Epithelial cell of esophagus (primary cell): ENCODE results near the gene ANAPC13.

Experiments used
- DNase-seq: peaks from one replicate; pipeline ENCODE4 v3.0.0; 2010; ENCODE audit warnings: low read depth
- H3K4me3 ChIP-seq: 2 replicates; pipeline ENCODE4 v1.5.1; 2011; ENCODE audit warnings: mild to moderate bottlenecking, low read length, control low read depth
- TF ChIP-seq, protein P1 (sequence below): IDR thresholded peaks from 2 replicates; pipeline ENCODE4 v1.5.1; 2011; ENCODE audit warnings: low read depth, mild to moderate bottlenecking, low read length, control low read depth, inconsistent platforms; ENCODE audit not compliant: insufficient read depth; ENCODE audit errors: missing control alignments

The ANAPC13 gene, protein sequence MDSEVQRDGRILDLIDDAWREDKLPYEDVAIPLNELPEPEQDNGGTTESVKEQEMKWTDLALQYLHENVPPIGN

DNA sequence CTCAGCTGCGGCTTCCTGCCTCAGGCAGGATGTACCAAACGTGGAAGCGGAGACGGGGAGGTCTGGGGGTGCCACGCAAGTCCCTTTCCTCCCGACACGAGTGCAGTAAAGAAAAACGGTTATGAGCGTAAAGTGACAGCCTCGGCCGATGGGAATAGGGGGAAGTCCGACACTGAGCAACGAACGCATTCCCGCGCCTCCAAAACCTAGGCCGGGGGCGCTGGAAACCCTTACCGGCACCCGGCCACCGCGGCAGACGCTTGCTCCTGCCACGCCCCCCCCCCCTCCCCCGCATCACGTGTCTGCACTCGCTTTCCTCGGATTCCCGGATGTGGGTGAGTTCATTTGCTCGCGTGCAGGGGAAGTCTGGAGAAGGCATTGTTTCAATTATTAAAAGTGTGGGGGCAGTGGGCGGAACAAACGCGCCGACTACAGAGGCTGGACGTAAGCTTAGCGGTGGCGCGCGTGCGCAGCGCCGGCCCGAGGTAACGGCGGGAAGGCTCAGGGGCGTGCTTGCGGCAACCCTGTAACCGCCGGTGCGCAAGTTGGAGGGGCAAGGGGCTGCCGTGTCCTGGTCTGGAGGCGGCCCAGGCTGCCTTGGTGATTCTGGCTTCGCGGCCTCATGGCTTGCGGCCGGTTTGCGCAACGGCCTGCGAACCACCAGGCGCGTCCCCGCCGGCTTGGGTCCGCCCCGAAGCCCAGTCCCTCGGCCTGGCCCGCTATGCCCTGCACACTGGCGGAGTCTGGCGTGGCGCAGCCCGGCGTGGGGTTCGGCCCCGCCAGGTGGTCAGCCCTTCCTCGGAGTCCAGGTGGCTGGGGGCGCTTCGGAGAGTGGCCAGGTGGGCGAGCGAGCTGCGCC lies at the start of gene ANAPC13, which contains the start of gene CEP63:
TSS of gene ANAPC13 (minus strand) at position 268 of the 859 bp plus-strand sequence. CDS start 3,081 bp downstream, outside the sequence.
TSS of gene CEP63 (plus strand) at position 340 of the 859 bp plus-strand sequence. CDS start 9,264 bp downstream, outside the sequence.
- TF ChIP-seq, protein P1, sequence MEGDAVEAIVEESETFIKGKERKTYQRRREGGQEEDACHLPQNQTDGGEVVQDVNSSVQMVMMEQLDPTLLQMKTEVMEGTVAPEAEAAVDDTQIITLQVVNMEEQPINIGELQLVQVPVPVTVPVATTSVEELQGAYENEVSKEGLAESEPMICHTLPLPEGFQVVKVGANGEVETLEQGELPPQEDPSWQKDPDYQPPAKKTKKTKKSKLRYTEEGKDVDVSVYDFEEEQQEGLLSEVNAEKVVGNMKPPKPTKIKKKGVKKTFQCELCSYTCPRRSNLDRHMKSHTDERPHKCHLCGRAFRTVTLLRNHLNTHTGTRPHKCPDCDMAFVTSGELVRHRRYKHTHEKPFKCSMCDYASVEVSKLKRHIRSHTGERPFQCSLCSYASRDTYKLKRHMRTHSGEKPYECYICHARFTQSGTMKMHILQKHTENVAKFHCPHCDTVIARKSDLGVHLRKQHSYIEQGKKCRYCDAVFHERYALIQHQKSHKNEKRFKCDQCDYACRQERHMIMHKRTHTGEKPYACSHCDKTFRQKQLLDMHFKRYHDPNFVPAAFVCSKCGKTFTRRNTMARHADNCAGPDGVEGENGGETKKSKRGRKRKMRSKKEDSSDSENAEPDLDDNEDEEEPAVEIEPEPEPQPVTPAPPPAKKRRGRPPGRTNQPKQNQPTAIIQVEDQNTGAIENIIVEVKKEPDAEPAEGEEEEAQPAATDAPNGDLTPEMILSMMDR, result no peak
- peak; percentile 99 for DNase-seq

DNA sequence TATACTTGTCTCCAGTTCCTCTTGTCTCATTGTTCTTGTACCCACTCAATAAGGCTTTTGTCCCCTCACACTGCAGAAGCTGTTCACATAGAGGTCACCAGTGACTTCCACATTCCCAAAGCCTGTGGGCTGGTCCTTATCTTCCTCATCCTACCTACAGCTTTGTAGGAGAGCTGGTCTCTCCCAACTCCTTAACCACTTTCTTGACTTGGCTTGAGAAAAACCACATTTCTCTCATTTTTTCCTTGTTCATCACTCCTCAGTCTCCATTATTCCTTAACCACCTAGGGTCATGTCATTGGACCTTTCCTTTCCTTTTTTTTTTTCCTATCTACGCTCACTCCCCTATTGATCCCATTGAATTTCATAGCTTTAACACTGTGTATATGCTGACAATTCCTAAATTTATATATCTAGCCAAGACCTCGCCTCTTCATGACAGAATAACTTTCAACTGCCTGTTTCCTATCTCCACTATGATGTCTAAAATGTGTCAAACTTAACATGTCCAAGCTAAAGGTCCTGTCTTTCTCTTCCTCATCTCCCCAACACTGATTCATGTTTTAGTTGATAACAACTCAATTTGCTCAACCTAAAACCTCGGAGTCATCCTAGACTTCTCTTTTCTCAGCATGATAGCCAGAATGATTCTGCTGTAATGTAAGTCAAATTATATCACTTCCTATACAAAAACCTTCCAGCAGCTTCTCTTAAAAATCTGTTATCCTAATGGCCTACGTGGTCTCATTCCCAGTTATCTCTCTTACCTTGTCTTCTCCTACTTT lies 49.6 kb upstream of the ANAPC13 start:
- DNase-seq, result no peak
- no peak overlapping the region for H3K4me3 ChIP-seq
- TF ChIP-seq, protein P1, result no peak

More for the DNA sequence above, at the start of gene ANAPC13, which contains the start of gene CEP63:
- peak within 1 kb of the TSS; percentile 93 for H3K4me3 ChIP-seq

DNA sequence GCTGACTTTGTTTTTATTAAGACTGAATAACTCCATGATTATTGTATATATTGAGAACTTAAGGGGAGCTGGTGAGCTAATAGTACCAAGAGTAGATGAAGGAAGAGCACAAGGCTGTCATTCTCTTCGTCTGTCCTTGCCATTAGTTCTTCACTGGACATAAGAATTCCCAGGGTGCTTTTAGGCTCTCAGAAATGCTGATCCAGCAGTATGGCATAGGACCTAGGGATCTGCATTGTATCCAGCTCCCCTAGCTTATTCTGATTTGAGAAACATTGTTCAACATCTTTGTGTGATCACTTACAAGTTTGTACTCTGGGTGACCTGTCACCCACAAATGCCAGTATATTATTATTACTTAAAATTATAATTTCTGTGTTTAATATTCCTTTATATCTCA lies 47.7 kb upstream of the ANAPC13 start:
- no peak for DNase-seq
- no peak overlapping the region for H3K4me3 ChIP-seq
- TF ChIP-seq, protein P1, result no peak

DNA sequence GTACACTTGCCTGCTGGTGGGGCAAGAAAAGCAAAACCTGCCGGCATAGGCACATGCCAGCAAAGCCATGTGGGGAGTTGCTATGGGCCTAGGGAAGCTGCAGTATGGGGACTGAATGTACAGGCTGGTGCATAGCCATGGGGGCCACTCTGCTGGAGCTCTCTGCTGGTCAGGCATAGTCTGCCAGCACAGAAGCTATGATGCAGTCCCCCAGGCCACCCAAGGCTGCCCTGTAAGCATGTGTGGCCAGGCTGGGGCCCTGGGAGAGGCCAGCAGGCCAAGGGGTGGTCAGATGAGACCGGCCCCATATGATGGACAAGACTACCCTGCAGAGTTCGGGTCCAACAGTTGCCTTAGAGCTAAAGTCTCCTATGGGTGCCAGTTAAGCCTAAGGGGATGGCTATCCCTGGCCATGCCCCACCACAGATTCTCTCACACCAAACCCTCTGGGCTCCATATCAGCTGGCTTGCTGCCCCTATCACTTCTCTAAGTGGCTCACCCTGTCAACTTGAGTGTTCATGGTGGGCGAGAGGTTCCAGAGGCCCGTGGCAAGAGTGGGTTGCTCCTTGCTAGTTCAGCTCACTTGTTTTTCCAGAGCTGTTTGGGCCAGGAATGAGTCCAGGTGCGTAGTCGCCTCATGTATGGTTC lies 41.9 kb upstream of the ANAPC13 start:
- TF ChIP-seq, protein P1, result no peak
- DNase-seq, result no peak
- H3K4me3 ChIP-seq, result no peak overlapping the region

DNA sequence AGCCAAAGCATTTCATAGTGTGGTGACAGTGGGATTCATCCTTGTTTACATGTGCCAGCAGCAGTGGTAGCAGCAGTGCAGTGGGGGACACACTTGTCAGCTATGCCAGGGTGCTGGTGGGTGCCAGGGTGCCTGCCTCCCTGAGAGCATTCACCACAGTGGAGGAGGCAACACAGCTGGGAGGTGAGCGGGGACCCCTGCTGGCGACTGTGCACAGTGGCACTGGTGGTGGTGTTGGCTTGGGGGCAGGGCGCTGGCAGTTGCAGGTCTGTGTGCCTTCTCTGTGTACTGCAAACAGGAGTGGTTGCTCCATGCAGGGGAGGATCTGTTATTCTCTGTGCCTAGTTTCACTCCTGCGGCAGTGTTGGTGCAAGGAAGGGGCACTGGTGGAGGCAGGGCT lies 41.3 kb upstream of the ANAPC13 start:
- H3K4me3 ChIP-seq, result no peak overlapping the region
- TF ChIP-seq, protein P1, result peak; percentile 5
- peak; percentile 24 for DNase-seq

DNA sequence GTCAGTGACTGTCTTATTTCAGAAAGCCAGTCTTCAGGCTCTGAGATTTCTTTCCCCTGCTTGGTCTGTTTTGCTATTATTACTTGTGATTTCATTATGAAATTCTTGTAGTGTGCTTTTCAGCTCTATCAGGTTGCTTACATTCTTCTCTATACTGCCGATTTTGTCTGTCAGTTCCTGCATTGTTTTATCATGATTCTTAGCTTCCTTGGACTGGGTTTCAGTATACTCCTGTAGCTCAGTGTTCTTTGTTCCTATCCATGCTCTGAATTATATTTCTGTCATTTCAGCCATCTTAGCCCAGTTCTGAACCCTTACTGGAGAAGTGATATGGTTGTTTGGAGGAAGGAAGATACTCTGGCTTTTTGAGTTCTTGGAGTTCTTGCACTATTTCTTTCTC lies 40.5 kb upstream of the ANAPC13 start:
- H3K4me3 ChIP-seq, result no peak overlapping the region
- TF ChIP-seq, protein P1, result no peak
- DNase-seq, result no peak
